Keratinocyte (primary cell): ENCODE results near the gene YLPM1. TPM values are rescaled to one million over a fixed set of nuclear protein-coding genes. Genes with fewer than 3 reads are reported as not detected.

ENCODE experiments used
- DNase-seq: peaks from one replicate; pipeline ENCODE4 v3.0.0-alpha.2; 2011; ENCODE audit warnings: low read depth, missing footprints, low spot score
- FAIRE-seq: peaks from 2 replicates; lab custom pipeline; 2011; peaks lifted over from hg19 to GRCh38; lab: Jason Lieb, UNC
- H2AFZ ChIP-seq: 2 replicates; pipeline ENCODE4 v1.6.0; 2012; ENCODE audit warnings: low read length, control low read depth, inconsistent platforms; ENCODE audit not compliant: control insufficient read depth
- H3K27ac ChIP-seq: 2 replicates; pipeline ENCODE4 v1.5.1; 2011; ENCODE audit warnings: low read length; ENCODE audit not compliant: control insufficient read depth, insufficient read depth
- H3K27me3 ChIP-seq: 3 replicates; pipeline ENCODE4 v1.6.0; 2011; ENCODE audit warnings: low read length; ENCODE audit not compliant: control insufficient read depth, insufficient read depth; ENCODE audit errors: extremely low read depth
- H3K36me3 ChIP-seq, 2 experiments: 2 replicates in 1 of 2; 3 replicates in 1 of 2; pipeline ENCODE4 v1.5.1; 2011; ENCODE audit warnings: low read length in 2 of 2, mild to moderate bottlenecking in 1 of 2; ENCODE audit not compliant: control insufficient read depth in 2 of 2, insufficient read depth in 2 of 2; ENCODE audit errors: extremely low read depth in 1 of 2
- H3K4me1 ChIP-seq: 3 replicates; pipeline ENCODE4 v1.5.1; 2011; ENCODE audit warnings: low read length; ENCODE audit not compliant: control insufficient read depth, insufficient read depth; ENCODE audit errors: extremely low read depth
- H3K4me2 ChIP-seq: 3 replicates; pipeline ENCODE4 v1.6.0; 2011; ENCODE audit warnings: low read depth, low read length; ENCODE audit not compliant: control insufficient read depth, insufficient read depth; ENCODE audit errors: extremely low read depth
- H3K4me3 ChIP-seq, 3 experiments: fragments of 200-600 bp in 1 of 3; sonication (generic) in 1 of 3; 2 replicates in 2 of 3; 3 replicates in 1 of 3; pipeline ENCODE4 v1.5.1; 2011 to 2016; ENCODE audit warnings: low read length in 3 of 3, mild to moderate bottlenecking in 3 of 3, control low read depth in 2 of 3, inconsistent platforms in 1 of 3, low read depth in 1 of 3, mixed read lengths in 1 of 3, mixed run types in 1 of 3, moderate library complexity in 1 of 3; ENCODE audit not compliant: control insufficient read depth in 2 of 3, insufficient read depth in 2 of 3; ENCODE audit errors: extremely low read depth in 1 of 3
- H3K79me2 ChIP-seq: 2 replicates; pipeline ENCODE4 v1.6.0; 2012; ENCODE audit warnings: low read length; ENCODE audit not compliant: control insufficient read depth, insufficient read depth
- H3K9ac ChIP-seq: 3 replicates; pipeline ENCODE4 v1.6.0; 2011; ENCODE audit warnings: low read length; ENCODE audit not compliant: control insufficient read depth, insufficient read depth; ENCODE audit errors: extremely low read depth
- H3K9me1 ChIP-seq: 3 replicates; pipeline ENCODE4 v1.6.0; 2011; ENCODE audit warnings: low read length; ENCODE audit not compliant: control insufficient read depth, insufficient read depth; ENCODE audit errors: extremely low read depth
- H3K9me3 ChIP-seq: 2 replicates; pipeline ENCODE4 v1.5.1; 2012; ENCODE audit warnings: low read depth, low read length; ENCODE audit not compliant: control insufficient read depth
- H4K20me1 ChIP-seq: 3 replicates; pipeline ENCODE4 v1.6.0; 2011; ENCODE audit warnings: low read length; ENCODE audit not compliant: control insufficient read depth, insufficient read depth; ENCODE audit errors: extremely low read depth
- CTCF ChIP-seq, 3 experiments: IDR thresholded peaks in 1 of 3; conservative IDR thresholded peaks in 1 of 3; optimal IDR thresholded peaks in 1 of 3; 2 replicates in 2 of 3; 3 replicates in 1 of 3; pipeline versions ENCODE3 to v1.5.1; 2011; ENCODE audit warnings: low read length in 3 of 3, mild to moderate bottlenecking in 3 of 3, moderate library complexity in 2 of 3, control low read depth in 1 of 3, inconsistent platforms in 1 of 3; ENCODE audit not compliant: insufficient read depth in 2 of 3; ENCODE audit errors: extremely low read depth in 1 of 3
- EZH2 ChIP-seq: IDR thresholded peaks from one replicate; pipeline ENCODE4 v1.6.1; 2012; ENCODE audit warnings: inconsistent platforms, mild to moderate bottlenecking, low read length, moderate library complexity
- dilution Hi-C: fragments of 300-500 bp; cut with MboI; formaldehyde crosslinking; loops from one replicate; pipeline ENCODE4 v1.7.0; 2020; ENCODE audit warnings: low sequenced_read_pairs; ENCODE audit not compliant: extremely low pct_ligation_motif_present
- polyA plus RNA-seq, 5 experiments: library from polyadenylated mRNA; depleted of rRNA in 3 of 5; stranded (reverse) in 3 of 5; stranded (forward) in 1 of 5; unstranded in 1 of 5; fragments of >200 nt; gene quantifications; 1 replicate in 1 of 5; 2 replicates in 3 of 5; 3 replicates in 1 of 5; pipeline versions ENCODE4 v1.2.1 to v1.2.3, GENCODE V29; 2011 to 2012; ENCODE audit warnings: missing spikeins in 2 of 5, low read depth in 1 of 5, low replicate concordance in 1 of 5

The YLPM1 gene
- polyA plus RNA-seq, 1 donor (not counting 4 experiments of a cell fraction or from before 2014, with no cell fraction given), result 10.0 TPM

DNA sequence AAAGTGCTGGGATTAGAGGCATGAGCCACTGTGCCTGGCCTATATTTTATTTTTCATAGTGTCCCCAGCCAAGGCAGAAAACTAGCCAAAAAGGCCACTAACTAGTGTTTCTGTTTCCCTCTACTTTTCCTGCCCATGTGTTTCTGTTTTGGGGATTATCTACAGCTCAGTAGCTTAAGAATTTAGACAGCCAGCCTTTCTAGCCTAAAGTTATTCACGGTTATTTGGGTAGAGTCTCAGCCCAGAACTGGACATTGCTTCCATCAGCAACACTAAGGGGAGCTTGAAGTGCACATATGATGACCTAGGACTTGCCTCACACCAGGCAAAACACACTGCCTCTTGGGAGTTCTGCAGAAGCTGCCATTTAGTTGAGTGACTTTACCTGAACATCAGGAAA, 94.9 kb downstream of the YLPM1 start:
- Histone ChIP-seq H3K36me3 (no peaks in the 10 kb centered on the region), H2AFZ (no peak overlapping the region), H4K20me1 (no peaks in the 10 kb centered on the region), H3K27me3 (no peaks in the 10 kb centered on the region), H3K4me2 (no peak overlapping the region), H3K9ac (no peak overlapping the region), H3K79me2 (no peaks in the 10 kb centered on the region), H3K4me1 (no peaks in the 10 kb centered on the region), H3K9me3 (no peaks in the 10 kb centered on the region), H3K4me3 (no peak overlapping the region), H3K9me1 (no peaks in the 10 kb centered on the region), H3K27ac (no peak overlapping the region)
- no peak for FAIRE-seq
- TF ChIP-seq EZH2, result no peak
- TF ChIP-seq CTCF (optimal IDR thresholded peaks at IDR 0.05 in 1 of 3, IDR thresholded peaks at IDR 0.05 in 1 of 3, conservative IDR thresholded peaks at IDR 0.05 in 1 of 3; ENCODE audit: extremely low read depth in 1 of 3, insufficient read depth in 2 of 3, low read length in 3 of 3), result no peak
- dilution Hi-C loops, result no loop called here
- no peak for DNase-seq

DNA sequence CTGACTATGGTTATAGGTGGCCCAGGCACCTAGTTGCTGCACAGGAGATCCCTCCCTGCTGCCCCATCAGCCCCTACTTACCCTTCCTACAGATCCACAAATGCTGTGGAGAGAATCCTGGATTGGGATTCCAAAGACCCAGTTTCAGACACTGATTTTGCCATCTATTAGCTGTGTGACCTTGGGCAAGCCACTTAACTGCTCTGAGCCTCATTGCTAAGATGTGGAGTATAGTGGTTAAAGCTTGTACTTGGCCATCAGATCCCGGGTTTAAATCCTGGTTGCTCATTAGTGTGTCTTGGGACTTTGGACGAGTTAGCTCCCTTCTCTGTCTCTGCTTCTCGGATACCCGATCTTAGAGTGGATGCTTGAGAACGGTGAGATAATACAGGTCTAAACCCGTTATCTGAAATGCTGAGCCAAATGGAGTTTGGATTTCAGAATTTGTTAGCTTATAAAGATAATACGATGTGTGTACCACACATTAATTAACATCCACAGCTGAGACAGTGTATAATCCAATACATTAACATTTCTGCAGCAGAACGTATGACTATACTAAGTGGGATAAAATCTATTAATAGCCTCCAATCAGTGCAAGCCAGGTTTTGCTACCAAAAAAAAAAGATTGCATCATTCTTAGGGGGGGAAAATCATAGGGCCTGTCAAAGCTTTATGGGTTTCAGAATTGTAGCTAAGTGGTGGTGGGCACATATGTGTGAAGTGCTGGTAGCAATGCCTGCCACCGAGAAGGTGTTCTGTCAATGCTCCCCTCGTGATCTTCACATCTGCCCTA, 96.8 kb downstream of the YLPM1 start:
- no peak overlapping the region for H3K4me2 ChIP-seq
- H3K79me2 ChIP-seq, result no peaks in the 10 kb centered on the region
- H3K27ac ChIP-seq, result no peak overlapping the region
- TF ChIP-seq EZH2, result no peak
- TF ChIP-seq CTCF (optimal IDR thresholded peaks at IDR 0.05 in 1 of 3, IDR thresholded peaks at IDR 0.05 in 1 of 3, conservative IDR thresholded peaks at IDR 0.05 in 1 of 3; ENCODE audit: extremely low read depth in 1 of 3, insufficient read depth in 2 of 3, low read length in 3 of 3), result no peak
- no peaks in the 10 kb centered on the region for H3K27me3 ChIP-seq
- H3K9ac ChIP-seq, result no peak overlapping the region
- H3K9me1 ChIP-seq, result no peaks in the 10 kb centered on the region
- H3K9me3 ChIP-seq, result no peaks in the 10 kb centered on the region
- DNase-seq, result no peak
- no peak overlapping the region for H3K4me3 ChIP-seq
- peak; percentile 9 for FAIRE-seq
- H3K4me1 ChIP-seq, result no peaks in the 10 kb centered on the region
- no peaks in the 10 kb centered on the region for H3K36me3 ChIP-seq
- H4K20me1 ChIP-seq, result no peaks in the 10 kb centered on the region
- H2AFZ ChIP-seq, result no peak overlapping the region
- dilution Hi-C loops, result no loop called here
